Stimulated activated CD4-positive, alpha-beta T cell treated with anti-CD3 and anti-CD28 coated beads, Interleukin-2, amount 100 ng/mL, for 48 hours (primary cell): ENCODE measurements around the gene DIAPH3.

Experiments used
- DNase-seq, 2 donors: peaks; one replicate each; pipeline ENCODE4 v3.0.0-alpha.2; 2020

DIAPH3 gene

DNA sequence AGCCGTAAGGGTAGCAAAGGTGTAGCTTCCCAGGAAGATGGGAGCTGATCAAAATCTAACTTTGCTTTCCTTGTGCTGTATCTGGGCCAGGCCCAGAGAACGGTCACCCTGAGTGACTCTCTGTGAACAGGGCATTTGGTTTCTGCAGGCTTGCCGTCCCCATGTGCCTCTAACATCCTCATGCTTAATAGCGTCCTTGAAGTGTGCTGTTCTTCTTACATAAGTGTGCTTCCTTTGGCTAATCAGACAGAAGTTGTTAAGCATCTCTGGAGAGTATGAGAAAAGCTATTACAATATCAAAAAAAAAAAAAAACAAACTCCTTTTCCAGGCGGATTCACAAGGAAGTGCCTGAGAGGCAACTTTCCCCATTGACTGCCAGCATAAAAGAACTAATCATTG, 503.7 kb downstream of the DIAPH3 start:
- DNase-seq = no peak

DNA sequence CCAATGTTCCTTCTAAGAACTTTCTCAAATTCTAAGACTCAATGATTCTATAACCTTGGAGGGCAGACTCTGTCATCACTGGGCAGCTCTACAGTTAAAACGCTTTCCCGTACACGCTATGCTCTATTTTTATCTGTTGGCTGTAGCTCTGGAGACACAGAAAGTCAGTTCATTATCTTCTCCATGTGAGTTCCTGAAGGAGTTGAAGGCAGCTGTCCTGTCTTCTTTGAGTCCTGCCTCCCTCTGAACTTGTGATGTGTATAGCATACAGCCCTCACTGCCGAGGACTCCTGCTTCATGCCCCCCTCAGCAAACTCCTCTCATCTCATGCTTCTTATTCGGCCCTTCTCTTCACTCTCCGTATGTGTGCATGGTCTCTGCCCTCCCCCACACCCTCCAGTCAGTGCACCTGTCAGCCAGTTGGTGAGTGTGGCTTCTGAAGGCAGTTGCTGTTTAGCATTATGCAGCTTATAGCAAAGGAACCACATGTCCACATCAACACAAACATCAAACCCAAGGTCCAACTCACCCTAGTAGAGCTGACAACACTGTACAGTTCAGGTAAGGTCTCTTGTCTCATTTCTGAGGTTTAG, 504.9 kb downstream of the DIAPH3 start:
- no peak for DNase-seq

DNA sequence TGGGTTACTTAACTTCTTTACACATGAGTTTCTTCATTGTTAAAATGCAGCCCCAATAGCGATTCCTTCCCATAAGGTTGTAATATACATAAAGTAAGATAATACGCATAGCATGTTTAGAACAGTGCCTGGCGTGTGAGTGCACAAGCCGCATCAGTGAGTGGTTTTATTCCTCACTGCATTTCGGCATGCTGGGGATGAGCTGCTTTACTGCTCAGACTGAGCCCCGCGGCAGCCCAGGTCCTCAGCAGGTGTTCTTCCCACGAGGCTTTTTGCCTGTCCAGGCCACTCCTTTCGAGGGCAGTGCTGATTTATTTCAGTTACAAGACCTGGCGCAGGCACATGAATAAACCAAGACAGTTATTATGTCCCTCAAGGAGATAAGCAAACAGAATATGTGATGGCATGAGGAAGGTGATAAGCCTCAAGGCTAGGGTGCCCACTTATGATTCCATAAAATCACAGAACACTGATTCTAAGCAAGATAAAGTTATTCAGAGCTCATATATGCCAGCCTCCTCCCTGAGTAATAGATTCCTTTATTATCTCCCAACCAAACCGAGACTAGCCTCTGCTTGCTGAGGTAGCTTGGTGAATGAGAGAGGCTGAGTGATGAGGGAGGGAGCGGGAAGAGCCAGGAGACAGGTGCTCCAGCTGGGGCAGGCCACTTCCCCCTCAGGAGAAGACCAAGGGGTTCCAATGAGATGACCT, 505.5 kb downstream of the DIAPH3 start:
- DNase-seq = no peak

DNA sequence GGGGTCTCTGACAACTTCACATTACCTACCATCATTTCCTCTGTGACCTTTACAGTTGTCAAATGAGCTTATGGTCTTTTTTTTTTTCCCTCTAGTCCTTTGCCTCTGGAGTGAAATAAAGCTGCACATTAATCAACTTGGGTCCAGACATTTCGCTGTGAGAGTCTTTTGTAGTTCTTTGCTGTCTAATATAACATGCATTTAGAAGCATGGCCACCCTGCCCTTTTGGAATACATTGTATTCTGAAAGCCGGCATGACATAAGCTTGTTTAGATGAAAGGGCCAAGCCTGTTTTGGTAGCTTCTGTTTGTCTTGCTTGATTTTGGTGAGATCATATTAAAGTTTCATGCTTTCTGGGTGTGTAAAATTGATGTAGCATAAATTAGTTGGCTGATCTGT, 509.8 kb downstream of the DIAPH3 start:
- DNase-seq = no peak

DNA sequence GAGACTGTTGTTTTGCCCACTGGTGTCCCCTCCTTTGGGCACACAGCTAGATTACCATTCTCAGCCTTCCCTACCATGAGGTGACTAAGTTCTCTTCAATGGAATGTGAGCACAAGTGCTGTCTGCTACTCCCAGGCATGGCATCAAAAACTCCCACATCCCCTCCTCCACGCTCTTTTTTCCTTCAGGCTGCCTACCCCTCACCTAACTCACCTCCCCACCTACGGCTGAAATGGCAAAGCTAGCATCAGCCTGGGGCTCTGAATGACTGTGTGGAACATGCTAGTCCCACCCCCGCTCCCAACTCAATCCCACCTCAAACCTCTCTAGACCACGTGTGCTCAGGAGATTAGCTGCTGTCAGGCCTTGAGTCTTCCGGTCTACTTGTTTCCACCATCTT, 512.2 kb downstream of the DIAPH3 start:
- no peak for DNase-seq

DNA sequence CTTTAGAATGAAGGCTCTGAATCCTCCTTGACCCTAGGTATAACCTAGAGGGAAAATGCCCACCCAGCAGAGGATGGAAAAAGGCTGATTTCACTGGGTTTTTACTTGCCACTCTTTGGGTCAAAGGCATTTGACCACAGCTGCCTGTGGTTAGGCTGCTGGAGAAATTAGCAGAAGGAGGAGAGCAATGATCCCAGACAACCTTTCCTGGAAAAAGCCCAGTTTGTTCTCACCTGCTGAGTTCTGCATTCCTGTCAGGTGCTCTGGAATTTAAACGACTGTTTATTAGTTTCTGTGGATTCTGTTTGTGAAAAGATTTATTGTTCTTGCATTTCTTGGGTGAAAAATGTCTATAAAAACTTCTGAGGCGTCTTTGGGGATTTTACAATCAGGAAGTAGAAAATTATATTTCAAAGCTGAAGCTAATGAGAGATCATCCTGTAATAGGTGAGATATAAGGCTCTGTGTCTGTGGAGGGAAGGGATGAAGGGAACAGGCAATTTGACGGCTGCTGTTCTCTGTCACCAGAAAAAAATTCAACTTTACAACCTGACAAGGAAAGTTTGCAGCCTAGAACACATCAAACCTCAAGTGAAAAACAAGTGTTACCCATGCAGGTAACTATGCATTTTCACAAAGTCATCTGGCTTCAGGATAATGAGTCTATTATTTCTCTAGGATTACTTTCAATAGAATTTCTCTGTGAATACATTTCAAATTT, 519.7 kb downstream of the DIAPH3 start:
- no peak for DNase-seq

DNA sequence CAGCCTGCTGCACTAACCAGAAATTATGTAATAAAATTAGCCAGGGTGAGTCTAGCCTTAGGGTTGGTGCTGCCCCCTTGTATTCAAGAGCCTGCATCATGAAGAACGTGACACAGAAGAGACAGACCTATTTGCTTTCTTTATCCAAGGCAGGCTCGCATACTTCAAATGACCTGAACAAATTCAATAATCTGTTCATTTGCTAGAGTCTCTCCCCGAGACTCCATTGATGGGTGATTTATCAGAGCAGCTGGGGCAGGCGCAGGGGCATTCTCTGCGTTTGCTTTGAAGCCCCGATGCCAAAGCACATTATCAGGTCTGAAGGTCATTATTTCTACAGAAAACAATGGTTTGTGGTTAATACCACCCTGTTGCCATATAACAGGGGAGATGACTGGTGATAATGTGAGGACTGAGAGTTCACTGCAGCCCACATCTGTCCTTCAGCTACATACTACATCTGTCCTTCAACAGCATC, 520.3 kb downstream of the DIAPH3 start:
- DNase-seq = no peak

DNA sequence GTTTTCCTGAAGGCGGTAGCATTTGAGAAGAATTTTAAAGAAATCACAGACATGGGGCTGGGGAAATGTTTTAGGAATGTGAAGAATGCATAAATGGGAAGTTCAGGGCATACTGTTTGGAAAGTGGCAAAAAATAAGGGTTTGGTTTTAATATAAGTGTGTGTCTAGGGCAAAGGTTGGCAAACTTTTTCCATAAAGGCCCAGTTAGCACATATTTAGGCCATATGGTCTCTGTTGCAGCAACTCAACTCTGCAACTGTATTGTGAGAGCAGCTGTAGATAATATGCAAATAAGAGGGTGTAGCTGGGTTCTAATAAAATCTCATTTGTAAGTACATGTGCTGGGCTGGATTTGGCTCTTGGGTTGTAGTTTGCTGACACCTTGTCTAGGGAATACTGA, 521.9 kb downstream of the DIAPH3 start:
- DNase-seq = no peak

DNA sequence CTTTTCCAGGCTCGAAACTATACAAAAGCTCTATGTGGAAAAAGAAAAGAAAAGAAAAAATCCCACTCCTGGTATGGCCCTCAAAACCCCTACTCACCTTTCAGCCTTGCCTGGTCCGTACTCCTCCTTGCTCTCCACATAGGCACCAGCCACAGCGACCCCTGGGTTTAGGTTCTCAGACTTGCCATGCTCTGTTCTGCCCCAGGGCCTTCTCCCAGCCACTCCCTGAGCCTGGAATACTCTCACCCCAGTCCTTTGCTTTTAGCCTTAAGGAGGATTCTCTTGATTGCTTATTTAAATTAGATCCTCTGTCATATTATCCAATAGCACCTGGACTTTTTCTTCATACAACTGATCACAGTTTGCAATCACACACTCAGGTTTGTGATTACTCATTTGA, 522.5 kb downstream of the DIAPH3 start:
- DNase-seq = no peak

DNA sequence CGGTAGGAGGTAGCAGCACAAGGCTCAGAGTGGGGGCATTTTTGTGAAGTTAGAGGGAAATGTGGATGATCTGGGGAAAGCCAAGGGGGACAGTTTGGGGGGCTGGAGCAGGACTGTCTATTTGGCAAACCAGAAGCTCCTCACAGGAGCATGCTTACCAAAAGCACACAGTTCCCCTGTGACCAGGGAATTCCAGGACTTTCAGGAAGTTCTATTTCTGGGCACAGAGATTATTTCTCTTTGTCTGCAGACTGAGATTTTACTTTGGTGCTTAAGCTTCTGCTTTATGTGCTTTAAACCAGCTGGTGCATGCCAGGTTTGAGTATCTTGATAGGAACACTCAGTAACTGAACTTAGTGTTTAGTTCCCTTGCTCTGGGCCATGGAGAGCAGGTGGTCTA, 525.3 kb downstream of the DIAPH3 start:
- no peak for DNase-seq

DNA sequence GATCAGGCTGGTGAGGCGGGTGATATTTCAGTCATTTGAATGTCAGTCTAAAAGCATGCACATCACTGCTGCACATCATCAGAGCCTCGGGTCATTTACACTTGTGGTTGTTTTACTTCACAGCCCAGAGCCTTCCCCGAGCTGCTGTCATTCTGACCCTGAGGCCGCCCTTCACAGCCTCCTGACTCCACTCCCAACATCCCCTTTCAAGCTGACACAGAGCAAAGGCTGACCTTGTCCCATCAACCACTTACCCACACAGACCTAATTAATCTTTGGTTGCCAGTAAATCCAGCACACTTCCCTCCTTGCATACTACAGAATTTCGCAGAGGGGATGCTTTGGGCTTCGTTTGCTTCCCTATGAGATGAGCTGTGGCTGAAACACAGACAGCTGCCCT, 528.1 kb downstream of the DIAPH3 start:
- DNase-seq = no peak

DNA sequence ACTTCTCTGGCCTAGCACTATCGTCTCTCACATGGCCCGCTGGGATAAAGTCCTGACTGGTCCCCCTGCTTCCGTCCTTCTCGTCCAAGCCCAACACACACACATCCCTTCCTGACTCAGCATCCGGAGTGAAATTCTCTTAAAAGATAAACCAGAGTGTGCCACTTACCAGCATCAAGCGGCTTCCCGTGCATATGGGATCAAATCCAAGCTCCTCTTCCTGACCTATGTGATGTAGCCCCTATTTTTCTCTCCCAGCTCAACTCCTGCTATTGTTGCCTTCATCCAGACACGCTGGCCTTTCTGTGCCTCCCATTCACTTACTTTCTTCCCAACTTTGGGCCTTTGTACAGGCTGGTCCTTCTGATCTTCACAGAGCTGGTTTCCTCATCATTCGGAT, 530.4 kb downstream of the DIAPH3 start:
- DNase-seq = no peak

DNA sequence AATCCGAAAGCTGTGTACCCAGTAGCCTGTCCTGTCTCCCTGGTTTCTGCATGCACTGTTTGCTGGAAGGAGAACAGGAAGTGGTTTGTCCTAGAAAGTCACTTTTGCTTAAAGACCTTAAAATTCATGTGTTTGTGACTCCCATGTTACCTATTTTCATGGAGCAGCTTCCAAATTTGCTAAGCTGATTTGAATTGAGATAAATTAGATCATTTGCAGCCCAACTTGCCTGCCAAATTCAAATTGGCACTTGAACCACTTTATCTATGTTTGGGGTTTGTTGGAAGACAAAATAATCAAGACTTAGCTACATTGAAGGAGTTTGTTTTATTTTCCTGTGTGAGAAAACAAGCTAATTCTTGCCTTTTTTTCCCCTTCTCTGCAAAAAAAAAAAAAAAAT, 532.5 kb downstream of the DIAPH3 start:
- DNase-seq = no peak

DNA sequence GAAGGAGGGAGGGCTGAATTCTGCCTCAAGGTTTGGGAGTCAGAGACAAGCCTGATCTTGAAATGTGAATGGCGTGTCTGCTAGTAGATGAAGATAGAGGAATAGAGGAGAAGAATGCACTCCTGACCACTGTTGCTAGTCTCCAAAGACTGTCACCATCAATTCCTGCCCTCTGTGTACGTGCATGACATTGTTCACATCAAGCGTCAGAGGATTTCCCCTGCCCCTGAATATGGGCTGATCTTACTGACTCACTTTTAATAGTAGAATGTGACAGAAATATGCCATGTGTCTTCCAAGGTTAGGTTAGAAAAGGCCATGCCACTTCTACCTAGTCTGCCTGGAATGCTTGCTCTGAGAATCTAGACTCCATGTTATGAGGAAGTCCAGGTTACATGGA, 538.6 kb downstream of the DIAPH3 start:
- no peak for DNase-seq

DNA sequence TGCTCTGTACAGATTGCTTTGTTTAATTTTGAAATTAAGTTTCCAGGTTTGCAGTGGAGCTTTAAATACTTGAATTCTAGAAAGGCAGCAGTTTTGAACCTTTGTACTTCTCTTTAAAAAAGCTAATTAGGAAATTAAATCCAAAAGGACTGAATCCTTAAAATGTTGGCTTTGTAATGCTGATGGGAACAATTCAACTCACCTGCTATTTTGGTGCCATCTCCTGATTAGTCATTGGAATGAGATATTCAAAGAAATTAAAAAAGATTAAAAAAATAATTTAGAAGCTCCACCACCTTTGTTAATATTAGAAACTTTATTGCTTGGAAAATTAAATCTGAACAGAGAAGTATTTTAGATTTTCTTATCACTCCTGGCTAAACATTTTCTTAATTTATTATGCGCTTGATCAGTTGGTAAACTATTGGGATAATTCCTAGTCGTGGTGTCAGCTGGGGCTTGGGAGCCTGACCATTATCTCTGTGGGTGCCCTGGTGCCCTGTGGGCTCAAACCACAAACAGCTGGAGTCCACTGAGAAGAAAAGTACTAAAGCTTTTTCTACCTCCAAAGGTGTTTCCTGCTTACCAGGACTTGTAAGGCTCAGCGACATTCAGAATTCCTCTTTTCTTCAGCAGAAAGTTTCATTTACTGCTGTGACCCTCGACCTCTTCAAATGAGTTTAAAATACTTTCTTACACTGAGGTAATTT, 540.4 kb downstream of the DIAPH3 start:
- DNase-seq = no peak

DNA sequence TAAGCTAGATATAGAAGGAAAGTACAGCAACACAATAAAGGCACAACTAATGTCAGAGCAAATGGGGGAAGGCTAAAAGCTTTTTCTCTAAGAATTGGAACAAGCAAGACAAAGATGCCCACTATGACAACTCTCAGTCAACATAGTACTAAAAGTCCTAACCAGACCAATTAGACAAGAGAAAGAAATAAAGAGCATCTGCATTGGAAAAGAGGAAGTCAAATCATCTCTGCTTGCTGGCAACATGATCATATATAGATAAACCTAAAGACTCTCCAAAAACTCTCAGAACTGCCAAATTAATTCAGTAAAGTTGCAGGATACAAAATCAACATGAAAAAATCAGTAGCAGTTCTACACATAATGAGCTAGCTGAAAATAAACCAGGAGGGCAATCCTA, 542.0 kb downstream of the DIAPH3 start:
- DNase-seq = no peak
